ENCODE results near the gene OR52A1. TPM values are rescaled to one million over a fixed set of nuclear protein-coding genes. Genes with fewer than 3 reads are reported as not detected.

Gene OR52A1
- total and polyA plus RNA-seq, 2 experiments from 2014 or later, result not detected

GRCh38 chr11:5196731-5197130 lies 42.2 kb upstream of the OR52A1 start:
- no peaks in the 10 kb centered on the region for H4K20me1 ChIP-seq (ENCODE audit: insufficient read depth)
- H3K9me2 ChIP-seq (ENCODE audit: insufficient read depth), result no peaks in the 10 kb centered on the region
- DNase-seq, result peak; percentile 35
- 0 out of 2 replicates have a peak overlapping the region, but pooled peaks have one; percentile 23 for H3K27ac ChIP-seq
- H3K4me2 ChIP-seq (ENCODE audit: unreplicated experiment), result no peak overlapping the region
- no peak overlapping the region for H3K9ac ChIP-seq
- TF ChIP-seq EZH2 (IDR thresholded peaks at IDR 0.05; ENCODE audit: insufficient read depth, poor library complexity, severe bottlenecking) (no peak), EZH2phosphoT487 (IDR thresholded peaks at IDR 0.05; ENCODE audit: insufficient read depth, low read depth) (no peak)
- peaks cover 15% of the 10 kb centered on the region; the same call in 1 of the 2 replicates for H3K4me1 ChIP-seq (ENCODE audit: insufficient read depth)
- H3F3A ChIP-seq (ENCODE audit: insufficient read depth), result peaks cover 7% of the 10 kb centered on the region
- no peaks in the 10 kb centered on the region for H3K36me3 ChIP-seq (ENCODE audit: low read depth)
- in situ Hi-C loops (cut with MboI), result no loop called here
- no peaks in the 10 kb centered on the region for H3K27me3 ChIP-seq (replicated peaks; ENCODE audit: insufficient read depth)
- no peak overlapping the region for H3K4me3 ChIP-seq
- peak overlapping the region; percentile 22; the same call in 1 of the 2 replicates for H2AFZ ChIP-seq
- H3K9me3 ChIP-seq (ENCODE audit: low read depth), result no peaks in the 10 kb centered on the region
- H3K79me2 ChIP-seq (ENCODE audit: insufficient read depth), result no peaks in the 10 kb centered on the region
- WGBS, 2 experiments (ENCODE audit: low coverage in 1 of 2, low lambda C conversion rate in 2 of 2, missing lambda C conversion rate in 2 of 2), result 48 to 52% methylated on average over 3 of the region's 3 CpGs

DNA sequence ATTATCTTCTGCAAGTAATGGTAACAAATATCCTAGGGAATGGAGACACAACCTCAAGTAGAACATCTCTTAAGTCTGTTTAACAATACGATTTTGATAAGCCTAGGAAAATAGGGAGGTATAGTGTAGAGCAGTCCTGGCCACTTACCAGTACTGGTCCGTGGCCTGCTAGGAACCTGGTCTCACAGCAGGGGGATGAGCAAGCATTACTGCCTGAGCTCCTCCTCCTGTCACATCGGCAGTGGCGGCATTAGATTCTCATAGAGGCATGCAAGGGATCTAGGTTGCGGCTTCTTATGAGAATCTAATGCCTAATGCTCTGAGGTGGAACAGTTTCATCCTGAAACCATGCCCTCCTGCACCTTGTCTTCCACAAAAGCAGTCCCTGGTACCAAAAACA lies 41.5 kb upstream of the OR52A1 start:
- H2AFZ ChIP-seq, result peak overlapping the region; percentile 22; the same call in 1 of the 2 replicates
- in situ Hi-C loops (cut with MboI), result no loop called here
- H3K9me3 ChIP-seq (ENCODE audit: low read depth), result no peaks in the 10 kb centered on the region
- peaks cover 7% of the 10 kb centered on the region for H3F3A ChIP-seq (ENCODE audit: insufficient read depth)
- 63 to 77% methylated on average over 5 of the region's 5 CpGs for WGBS, 2 experiments (ENCODE audit: low coverage in 1 of 2, low lambda C conversion rate in 2 of 2, missing lambda C conversion rate in 2 of 2)
- H4K20me1 ChIP-seq (ENCODE audit: insufficient read depth), result no peaks in the 10 kb centered on the region
- H3K36me3 ChIP-seq (ENCODE audit: low read depth), result no peaks in the 10 kb centered on the region
- DNase-seq, result no peak
- H3K27ac ChIP-seq, result no peak overlapping the region
- no peak overlapping the region for H3K4me3 ChIP-seq
- H3K9ac ChIP-seq, result no peak overlapping the region
- H3K4me1 ChIP-seq (ENCODE audit: insufficient read depth), result peaks cover 9% of the 10 kb centered on the region; the same call in 1 of the 2 replicates
- H3K4me2 ChIP-seq (ENCODE audit: unreplicated experiment), result no peak overlapping the region
- TF ChIP-seq EZH2 (IDR thresholded peaks at IDR 0.05; ENCODE audit: insufficient read depth, poor library complexity, severe bottlenecking) (no peak), EZH2phosphoT487 (IDR thresholded peaks at IDR 0.05; ENCODE audit: insufficient read depth, low read depth) (no peak)
- H3K27me3 ChIP-seq (replicated peaks; ENCODE audit: insufficient read depth), result no peaks in the 10 kb centered on the region
- no peaks in the 10 kb centered on the region for H3K79me2 ChIP-seq (ENCODE audit: insufficient read depth)
- no peaks in the 10 kb centered on the region for H3K9me2 ChIP-seq (ENCODE audit: insufficient read depth)

DNA sequence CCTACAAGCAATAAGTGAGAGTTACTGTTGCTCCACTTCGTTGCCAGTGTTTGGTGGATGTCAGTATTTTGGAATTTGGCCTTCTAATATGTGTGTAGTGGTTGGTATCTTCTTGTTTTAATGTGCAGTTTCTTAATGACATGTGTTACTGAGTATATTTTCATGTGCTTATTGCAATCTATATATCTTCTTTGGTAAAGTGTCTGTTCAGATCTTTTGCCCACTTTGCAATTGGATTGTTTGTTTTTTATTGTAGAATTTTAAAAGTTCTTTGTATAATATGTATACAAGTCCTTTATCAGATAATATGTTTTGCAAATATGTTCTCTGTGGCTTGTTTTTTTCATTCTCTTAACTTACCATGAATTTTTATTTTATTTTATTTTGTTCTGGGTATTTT lies 38.2 kb upstream of the OR52A1 start:
- Histone ChIP-seq H3K79me2 (ENCODE audit: insufficient read depth) (no peaks in the 10 kb centered on the region), H3K4me1 (ENCODE audit: insufficient read depth) (peaks cover 9% of the 10 kb centered on the region; the same call in 1 of the 2 replicates), H3K36me3 (ENCODE audit: low read depth) (no peaks in the 10 kb centered on the region), H2AFZ (no peak overlapping the region), H3K27ac (no peak overlapping the region), H3K4me2 (ENCODE audit: unreplicated experiment) (no peak overlapping the region), H3K9me2 (ENCODE audit: insufficient read depth) (no peaks in the 10 kb centered on the region), H4K20me1 (ENCODE audit: insufficient read depth) (no peaks in the 10 kb centered on the region), H3K27me3 (replicated peaks; ENCODE audit: insufficient read depth) (no peaks in the 10 kb centered on the region), H3F3A (ENCODE audit: insufficient read depth) (peaks cover 7% of the 10 kb centered on the region), H3K4me3 (no peak overlapping the region), H3K9me3 (ENCODE audit: low read depth) (no peaks in the 10 kb centered on the region), H3K9ac (no peak overlapping the region)
- in situ Hi-C loops (cut with MboI), result no loop called here
- 5 to 9% methylated on average over 1 of the region's 1 CpG for WGBS, 2 experiments (ENCODE audit: low coverage in 1 of 2, low lambda C conversion rate in 2 of 2, missing lambda C conversion rate in 2 of 2)
- TF ChIP-seq EZH2phosphoT487 (IDR thresholded peaks at IDR 0.05; ENCODE audit: insufficient read depth, low read depth) (no peak), EZH2 (IDR thresholded peaks at IDR 0.05; ENCODE audit: insufficient read depth, poor library complexity, severe bottlenecking) (no peak)
- DNase-seq, result no peak

GRCh38 chr11:5188201-5188600 lies 33.6 kb upstream of the OR52A1 start:
- Histone ChIP-seq H3K9ac (no peak overlapping the region), H3K4me1 (ENCODE audit: insufficient read depth) (no peaks in the 10 kb centered on the region), H3K79me2 (ENCODE audit: insufficient read depth) (no peaks in the 10 kb centered on the region), H3F3A (ENCODE audit: insufficient read depth) (no peaks in the 10 kb centered on the region), H3K27me3 (replicated peaks; ENCODE audit: insufficient read depth) (no peaks in the 10 kb centered on the region), H3K27ac (no peak overlapping the region), H3K36me3 (ENCODE audit: low read depth) (no peaks in the 10 kb centered on the region), H4K20me1 (ENCODE audit: insufficient read depth) (no peaks in the 10 kb centered on the region), H2AFZ (no peak overlapping the region), H3K4me3 (no peak overlapping the region), H3K4me2 (ENCODE audit: unreplicated experiment) (no peak overlapping the region), H3K9me3 (ENCODE audit: low read depth) (no peaks in the 10 kb centered on the region), H3K9me2 (ENCODE audit: insufficient read depth) (no peaks in the 10 kb centered on the region)
- no peak for TF ChIP-seq EZH2 (IDR thresholded peaks at IDR 0.05; ENCODE audit: insufficient read depth, poor library complexity, severe bottlenecking)
- no peak for TF ChIP-seq EZH2phosphoT487 (IDR thresholded peaks at IDR 0.05; ENCODE audit: insufficient read depth, low read depth)
- DNase-seq, result no peak
- in situ Hi-C loops (cut with MboI), result no loop called here
- 34 to 42% methylated on average over 2 of the region's 2 CpGs for WGBS, 2 experiments (ENCODE audit: low coverage in 1 of 2, low lambda C conversion rate in 2 of 2, missing lambda C conversion rate in 2 of 2)

All from GM23248 (cell line).